Peyer's patch (tissue), 4 donors: ENCODE results near the gene CAT. TPM values are rescaled to one million over a fixed set of nuclear protein-coding genes. Genes with fewer than 3 reads are reported as not detected.

Experiments
- DNase-seq, 3 donors: peaks; one replicate each; pipeline ENCODE4 v3.0.0-alpha.2; 2017 to 2019
- H3K27ac ChIP-seq, 4 donors: fragments of 200-600 bp; sonication (generic); one replicate each; pipeline ENCODE4 v1.5.1; 2016 to 2019
- H3K27me3 ChIP-seq, 2 donors: fragments of 200-600 bp; sonication (generic); one replicate each; pipeline ENCODE4 v1.5.1; 2019
- H3K36me3 ChIP-seq, 3 donors: fragments of 200-600 bp; sonication (generic); one replicate each; pipeline ENCODE4 v1.5.1; 2016 to 2019
- H3K4me1 ChIP-seq, 4 donors: fragments of 200-600 bp; sonication (generic); one replicate each; pipeline ENCODE4 v1.5.1; 2016 to 2019
- H3K4me3 ChIP-seq, 4 donors: fragments of 200-600 bp; sonication (generic); 1 replicate in 3 of 4; 2 replicates in 1 of 4; pipeline ENCODE4 v1.5.1; 2016 to 2019; ENCODE audit warnings: mild to moderate bottlenecking in 1 of 4
- H3K9me3 ChIP-seq, 4 donors: fragments of 200-600 bp; sonication (generic); one replicate each; pipeline ENCODE4 v1.5.1; 2016 to 2019; ENCODE audit warnings: mild to moderate bottlenecking in 1 of 4
- CTCF ChIP-seq, 6 experiments: fragments of 450-650 bp in 4 of 6; fragments of 200-600 bp in 2 of 6; sonication (generic) in 1 of 6; IDR thresholded peaks; one replicate each; pipeline ENCODE4 v1.5.1; 2017 to 2019; ENCODE audit warnings: antibody characterized with exemption in 6 of 6, mild to moderate bottlenecking in 3 of 6, moderate library complexity in 1 of 6
- POLR2A ChIP-seq, 2 donors: fragments of 450-650 bp; IDR thresholded peaks; one replicate each; pipeline ENCODE4 v1.5.1; 2017; ENCODE audit warnings: antibody characterized with exemption in 2 of 2, mild to moderate bottlenecking in 2 of 2, moderate library complexity in 2 of 2
- total RNA-seq, 4 donors: library from RNA; depleted of rRNA; stranded (reverse); fragments of >200 nt; gene quantifications; one replicate each; pipeline ENCODE4 v1.1.0, GENCODE V29; 2016

Gene CAT
- total RNA-seq, 4 donors from 2014 or later, result 81.0 to 271 (median 133) TPM

GRCh38 chr11:34483106-34483874, 44.6 kb downstream of the CAT start:
- H3K4me3 ChIP-seq, result no peak overlapping the region
- TF ChIP-seq POLR2A (IDR thresholded peaks at IDR 0.05), result no peak
- no peak for TF ChIP-seq CTCF (IDR thresholded peaks at IDR 0.05)
- H3K9me3 ChIP-seq, result no peaks in the 10 kb centered on the region
- no peaks in the 10 kb centered on the region for H3K4me1 ChIP-seq
- H3K36me3 ChIP-seq, result no peaks in the 10 kb centered on the region
- no peak for DNase-seq
- H3K27me3 ChIP-seq, result no peaks in the 10 kb centered on the region
- H3K27ac ChIP-seq, result no peak overlapping the region

- no peak for TF ChIP-seq POLR2A (IDR thresholded peaks at IDR 0.05)
- no peak for TF ChIP-seq CTCF (IDR thresholded peaks at IDR 0.05)
- no peaks in the 10 kb centered on the region for H3K36me3 ChIP-seq
- no peak overlapping the region for H3K27ac ChIP-seq
- no peaks in the 10 kb centered on the region for H3K9me3 ChIP-seq
- no peaks in the 10 kb centered on the region for H3K27me3 ChIP-seq
- no peak for DNase-seq
- H3K4me3 ChIP-seq, result no peak overlapping the region
- no peaks in the 10 kb centered on the region for H3K4me1 ChIP-seq
Measured at GRCh38 chr11:34487430-34487829, 48.7 kb downstream of the CAT start.

GRCh38 chr11:34488855-34489557, 50.3 kb downstream of the CAT start:
- DNase-seq, result no peak
- no peak overlapping the region for H3K4me3 ChIP-seq
- H3K4me1 ChIP-seq, result no peaks in the 10 kb centered on the region
- no peaks in the 10 kb centered on the region for H3K36me3 ChIP-seq
- no peak for TF ChIP-seq CTCF (IDR thresholded peaks at IDR 0.05)
- TF ChIP-seq POLR2A (IDR thresholded peaks at IDR 0.05), result no peak
- no peaks in the 10 kb centered on the region for H3K27me3 ChIP-seq
- H3K27ac ChIP-seq, result no peak overlapping the region
- no peaks in the 10 kb centered on the region for H3K9me3 ChIP-seq

GRCh38 chr11:34490304-34490703, 51.6 kb downstream of the CAT start:
- Histone ChIP-seq H3K4me3 (no peak overlapping the region), H3K4me1 (no peaks in the 10 kb centered on the region), H3K9me3 (no peaks in the 10 kb centered on the region), H3K27me3 (no peaks in the 10 kb centered on the region), H3K36me3 (no peaks in the 10 kb centered on the region), H3K27ac (no peak overlapping the region)
- no peak for TF ChIP-seq CTCF (IDR thresholded peaks at IDR 0.05)
- no peak for TF ChIP-seq POLR2A (IDR thresholded peaks at IDR 0.05)
- DNase-seq, result no peak

DNA sequence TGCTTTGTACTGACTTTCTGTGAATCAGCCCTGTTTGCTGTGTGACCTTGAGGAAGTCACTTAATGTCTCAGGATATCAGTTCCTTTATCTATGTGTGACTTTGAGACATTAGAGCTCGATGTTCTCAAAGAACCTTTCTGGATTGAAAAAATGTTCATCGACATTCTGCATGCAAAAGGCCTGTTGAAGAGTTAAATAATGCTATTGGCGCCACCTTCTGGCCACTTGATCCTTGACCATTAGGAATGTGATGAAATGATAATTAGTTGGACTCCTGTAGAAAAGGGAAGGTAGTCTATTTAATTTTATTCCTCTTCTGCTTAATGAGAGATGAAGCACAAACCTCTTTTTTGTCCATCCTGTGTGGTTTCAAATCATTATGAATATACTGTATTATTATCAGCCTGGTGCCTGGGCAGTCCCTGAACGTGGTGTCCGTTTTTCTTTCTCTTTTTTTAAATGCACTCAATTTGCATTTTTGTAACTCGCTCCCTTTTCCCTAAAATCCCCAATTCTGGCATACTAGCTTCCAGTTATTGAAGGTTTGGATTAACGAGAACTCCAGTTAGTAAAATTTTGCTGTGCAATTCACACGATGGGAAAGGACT, 54.2 kb downstream of the CAT start:
- TF ChIP-seq CTCF (IDR thresholded peaks at IDR 0.05) (peak; percentile 28 to 77 (median 72)), POLR2A (IDR thresholded peaks at IDR 0.05) (no peak)
- H3K4me1 ChIP-seq, result no peaks in the 10 kb centered on the region
- H3K9me3 ChIP-seq, result no peaks in the 10 kb centered on the region
- no peaks in the 10 kb centered on the region for H3K27me3 ChIP-seq
- no peak overlapping the region for H3K27ac ChIP-seq
- DNase-seq, result peak in 2 of 3 donors; percentile 68 to 89
- H3K4me3 ChIP-seq, result no peak overlapping the region
- H3K36me3 ChIP-seq, result no peaks in the 10 kb centered on the region
